Uterus (tissue), 4 donors: Measurements from ENCODE around the gene XRCC4. TPM values are rescaled to one million over a fixed set of nuclear protein-coding genes. Genes with fewer than 3 reads are reported as not detected.

Experiments
- DNase-seq, 2 donors: peaks; one replicate each; pipeline ENCODE4 v3.0.0-alpha.2; 2019 to 2020
- H3K27ac ChIP-seq, 2 donors: fragments of 200-600 bp; sonication (generic); 1 replicate in 1 of 2; 2 replicates in 1 of 2; pipeline ENCODE4 v1.5.1; 2016 to 2018
- H3K27me3 ChIP-seq, 2 donors: fragments of 200-600 bp; sonication (generic); one replicate each; pipeline ENCODE4 v1.5.1; 2018 to 2019; ENCODE audit warnings: control low read depth in 1 of 2
- H3K36me3 ChIP-seq, 2 donors: fragments of 200-600 bp; sonication (generic); one replicate each; pipeline ENCODE4 v1.5.1; 2019; ENCODE audit warnings: control low read depth in 1 of 2
- H3K4me1 ChIP-seq, 2 donors: fragments of 200-600 bp; sonication (generic); one replicate each; pipeline ENCODE4 v1.5.1; 2018 to 2019; ENCODE audit warnings: control low read depth in 1 of 2
- H3K4me3 ChIP-seq, 2 donors: fragments of 200-600 bp; sonication (generic); 1 replicate in 1 of 2; 2 replicates in 1 of 2; pipeline ENCODE4 v1.5.1; 2018 to 2019; ENCODE audit warnings: mild to moderate bottlenecking in 1 of 2
- H3K9me3 ChIP-seq, 2 donors: fragments of 200-600 bp; sonication (generic); one replicate each; pipeline ENCODE4 v1.5.1; 2019; ENCODE audit warnings: control low read depth in 1 of 2
- POLR2A ChIP-seq, 2 donors: fragments of 450-650 bp; IDR thresholded peaks; one replicate each; pipeline ENCODE4 v1.6.1; 2016; ENCODE audit warnings: antibody characterized with exemption in 2 of 2, mild to moderate bottlenecking in 1 of 2, moderate library complexity in 1 of 2
- intact Hi-C: fragments of 100-400 bp; cut with DNase I; formaldehyde crosslinking; loops from one replicate; pipeline ENCODE4 v1.15.1; 2023; ENCODE audit warnings: low total_unique reads
- total RNA-seq, 4 donors: library from RNA; depleted of rRNA in 3 of 4; stranded (reverse); fragments of >200 nt in 3 of 4; gene quantifications; one replicate each; pipeline versions ENCODE4 v1.1.0 to v1.2.4, GENCODE V29; 2014 to 2023
- TF ChIP-seq, protein P1 (sequence below), 4 experiments: fragments of 200-600 bp in 2 of 4; fragments of 450-650 bp in 2 of 4; sonication (generic) in 2 of 4; IDR thresholded peaks; one replicate each; pipeline ENCODE4 v1.5.1; 2016 to 2019; ENCODE audit warnings: antibody characterized with exemption in 4 of 4, mild to moderate bottlenecking in 2 of 4, moderate library complexity in 1 of 4
- donor health status: DM: yes; HTN: yes; CAD: no.

Gene XRCC4
- total RNA-seq, 4 donors from 2014 or later: 1.3 to 12.2 (median 5.5) TPM; not detected in 1

DNA sequence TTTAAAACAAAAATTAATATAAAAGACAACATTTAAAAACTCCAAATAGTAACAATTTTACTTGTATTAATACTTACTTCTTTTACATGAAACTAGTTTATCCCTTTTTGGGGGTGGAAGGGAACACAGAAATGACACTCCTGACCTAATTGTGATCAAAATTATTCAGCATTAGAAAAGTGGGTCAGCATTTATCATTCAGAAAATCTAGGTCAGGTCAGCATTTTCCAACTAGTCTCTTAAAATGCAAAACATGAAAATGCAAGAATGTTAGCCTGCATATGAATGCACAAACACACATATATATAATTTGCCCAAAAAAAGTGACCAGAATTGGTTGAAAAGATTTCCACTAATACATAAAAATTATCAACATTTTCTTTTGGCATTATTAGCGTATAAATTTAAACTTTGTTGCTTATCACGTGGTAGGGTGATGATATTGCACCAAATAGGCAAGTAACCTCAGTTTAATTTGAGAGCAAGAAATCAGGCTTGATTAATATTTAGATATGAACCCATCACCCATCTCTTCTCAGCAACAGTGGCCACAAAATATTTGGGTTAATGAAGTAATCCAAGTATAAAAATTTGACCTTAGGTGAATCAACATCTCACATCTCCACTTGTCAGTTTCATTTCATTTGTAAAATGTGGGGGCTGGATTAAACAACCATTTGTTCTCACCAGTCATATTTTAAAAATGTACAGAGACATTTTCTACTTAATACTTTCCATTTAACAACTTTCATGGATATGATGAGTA is 5.9 kb upstream of the XRCC4 start:
- Histone ChIP-seq H3K4me1 (no peaks in the 10 kb centered on the region), H3K4me3 (no peak overlapping the region), H3K36me3 (no peaks in the 10 kb centered on the region), H3K27me3 (no peaks in the 10 kb centered on the region), H3K9me3 (no peaks in the 10 kb centered on the region), H3K27ac (no peak overlapping the region)
- no peak for DNase-seq
- intact Hi-C loops: no loop called here
- TF ChIP-seq POLR2A (IDR thresholded peaks at IDR 0.05): no peak
- TF ChIP-seq, protein P1, sequence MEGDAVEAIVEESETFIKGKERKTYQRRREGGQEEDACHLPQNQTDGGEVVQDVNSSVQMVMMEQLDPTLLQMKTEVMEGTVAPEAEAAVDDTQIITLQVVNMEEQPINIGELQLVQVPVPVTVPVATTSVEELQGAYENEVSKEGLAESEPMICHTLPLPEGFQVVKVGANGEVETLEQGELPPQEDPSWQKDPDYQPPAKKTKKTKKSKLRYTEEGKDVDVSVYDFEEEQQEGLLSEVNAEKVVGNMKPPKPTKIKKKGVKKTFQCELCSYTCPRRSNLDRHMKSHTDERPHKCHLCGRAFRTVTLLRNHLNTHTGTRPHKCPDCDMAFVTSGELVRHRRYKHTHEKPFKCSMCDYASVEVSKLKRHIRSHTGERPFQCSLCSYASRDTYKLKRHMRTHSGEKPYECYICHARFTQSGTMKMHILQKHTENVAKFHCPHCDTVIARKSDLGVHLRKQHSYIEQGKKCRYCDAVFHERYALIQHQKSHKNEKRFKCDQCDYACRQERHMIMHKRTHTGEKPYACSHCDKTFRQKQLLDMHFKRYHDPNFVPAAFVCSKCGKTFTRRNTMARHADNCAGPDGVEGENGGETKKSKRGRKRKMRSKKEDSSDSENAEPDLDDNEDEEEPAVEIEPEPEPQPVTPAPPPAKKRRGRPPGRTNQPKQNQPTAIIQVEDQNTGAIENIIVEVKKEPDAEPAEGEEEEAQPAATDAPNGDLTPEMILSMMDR (IDR thresholded peaks at IDR 0.05): no peak

DNA sequence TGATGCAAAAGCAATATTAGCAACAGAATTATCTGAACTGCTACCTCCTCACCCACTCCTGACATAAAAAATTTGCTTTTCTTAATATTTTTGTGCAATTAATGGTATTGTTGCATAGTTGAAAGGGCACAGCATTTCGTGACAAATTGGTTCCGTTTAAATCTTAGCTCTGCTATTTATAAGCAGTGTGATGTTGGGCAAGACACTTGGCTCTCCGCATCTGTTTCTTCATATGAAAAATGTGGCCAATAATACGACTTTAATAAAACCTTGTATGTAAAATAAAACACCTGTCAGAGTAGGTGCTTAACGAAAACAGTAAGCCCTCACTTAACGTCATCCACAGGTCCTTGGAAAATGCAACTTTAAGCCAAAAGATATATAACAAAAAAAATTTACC is 4.4 kb upstream of the XRCC4 start:
- intact Hi-C loops: no loop called here
- Histone ChIP-seq H3K27ac (no peak overlapping the region), H3K4me1 (no peaks in the 10 kb centered on the region), H3K4me3 (no peak overlapping the region), H3K36me3 (no peaks in the 10 kb centered on the region), H3K27me3 (no peaks in the 10 kb centered on the region), H3K9me3 (no peaks in the 10 kb centered on the region)
- DNase-seq: no peak
- TF ChIP-seq, protein P1 (IDR thresholded peaks at IDR 0.05): no peak
- no peak for TF ChIP-seq POLR2A (IDR thresholded peaks at IDR 0.05)

DNA sequence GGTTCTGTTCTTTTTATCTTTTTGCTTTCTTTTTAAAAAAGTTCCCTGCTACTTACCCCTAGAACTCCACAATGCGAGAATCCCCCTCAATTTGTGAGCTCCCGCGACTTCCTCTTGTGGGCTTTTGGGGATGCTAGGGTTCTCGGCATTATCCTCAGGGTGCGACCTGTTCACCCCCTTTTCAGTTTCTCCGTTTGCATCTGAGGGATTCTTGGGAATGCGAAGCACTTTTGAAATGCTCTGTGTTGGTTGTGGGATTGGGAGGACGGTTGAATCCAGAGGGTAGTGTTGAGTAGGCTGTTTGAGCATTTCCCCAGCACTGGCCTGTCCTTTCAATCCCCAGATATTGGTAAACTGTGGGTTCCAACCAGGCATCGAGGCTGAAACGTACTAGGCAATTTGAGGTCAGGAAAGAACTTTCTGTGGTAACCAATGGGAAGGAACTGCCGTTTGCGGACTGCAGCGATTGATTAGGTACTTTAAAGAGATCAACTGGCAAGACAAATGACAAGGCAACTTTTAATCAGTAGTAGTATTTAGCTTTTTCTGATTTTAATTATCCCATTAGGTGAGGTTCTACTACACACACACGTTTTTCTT is 415 bp downstream of the XRCC4 start:
- intact Hi-C loops: no loop called here
- TF ChIP-seq POLR2A (IDR thresholded peaks at IDR 0.05): no peak
- TF ChIP-seq, protein P1 (IDR thresholded peaks at IDR 0.05): no peak
- no peaks in the 10 kb centered on the region for H3K27me3 ChIP-seq

DNA sequence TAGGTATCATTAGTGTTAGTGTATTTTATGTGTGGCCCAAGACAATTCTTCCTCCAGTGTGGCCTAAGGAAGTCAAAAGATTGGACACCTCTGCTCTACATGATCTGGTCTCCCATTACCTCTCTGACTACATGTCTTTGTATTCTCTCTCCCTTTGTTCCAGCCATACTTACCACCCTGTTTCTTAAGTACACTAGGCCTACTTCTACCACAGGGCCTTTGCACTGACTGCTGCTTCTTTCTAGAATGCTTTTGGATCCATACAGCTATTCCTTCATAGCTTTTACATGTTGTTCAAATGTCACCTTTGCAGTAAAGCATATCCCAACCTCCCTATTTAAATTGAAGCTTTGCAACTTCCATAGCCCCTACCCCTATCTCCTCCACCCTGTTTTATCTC is 5.4 kb downstream of the XRCC4 start:
- Histone ChIP-seq H3K36me3 (no peaks in the 10 kb centered on the region), H3K4me3 (no peak overlapping the region), H3K9me3 (no peaks in the 10 kb centered on the region), H3K4me1 (no peaks in the 10 kb centered on the region), H3K27me3 (no peaks in the 10 kb centered on the region), H3K27ac (no peak overlapping the region)
- no peak for TF ChIP-seq POLR2A (IDR thresholded peaks at IDR 0.05)
- TF ChIP-seq, protein P1 (IDR thresholded peaks at IDR 0.05): no peak
- intact Hi-C loops: no loop called here
- DNase-seq: no peak

More for the DNA sequence above, 415 bp downstream of the XRCC4 start:
- Histone ChIP-seq H3K9me3 (no peaks in the 10 kb centered on the region), H3K4me3 (peak overlapping the region; percentile 76 to 96), H3K36me3 (no peaks in the 10 kb centered on the region), H3K4me1 (no peaks in the 10 kb centered on the region), H3K27ac (peak overlapping the region; percentile 79 to 82)
- DNase-seq: no peak

DNA sequence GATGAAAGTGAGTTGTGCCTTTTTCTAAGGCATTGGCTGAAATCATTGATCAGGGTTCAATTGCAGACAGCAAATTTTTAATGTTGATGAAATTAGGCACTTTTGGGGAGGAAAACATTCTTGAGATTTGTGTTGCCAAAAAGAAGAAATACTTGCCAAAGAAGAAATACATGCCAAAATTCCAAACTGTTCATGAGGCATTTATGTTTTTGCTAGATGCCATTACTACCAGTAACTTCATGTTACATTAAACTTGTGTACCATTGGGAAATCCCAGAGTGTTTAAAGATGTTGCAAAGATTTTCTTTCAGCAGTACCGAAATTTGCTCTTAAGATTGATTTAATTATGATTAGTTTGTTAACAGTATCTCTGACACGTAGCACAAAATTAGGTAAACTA is 7.0 kb downstream of the XRCC4 start:
- intact Hi-C loops: no loop called here
- Histone ChIP-seq H3K36me3 (no peaks in the 10 kb centered on the region), H3K27ac (no peak overlapping the region), H3K9me3 (no peaks in the 10 kb centered on the region), H3K4me1 (no peaks in the 10 kb centered on the region), H3K27me3 (no peaks in the 10 kb centered on the region), H3K4me3 (no peak overlapping the region)
- DNase-seq: no peak
- TF ChIP-seq, protein P1 (IDR thresholded peaks at IDR 0.05): no peak
- no peak for TF ChIP-seq POLR2A (IDR thresholded peaks at IDR 0.05)
